WTC11 (cell line): ENCODE results near the gene RAD23A.
A peak's percentile ranks its signal among the peaks of the same experiment; 100 is the strongest.

Source experiments
- FOXP1 ChIP-seq: sonication (generic); formaldehyde crosslinking; IDR thresholded peaks from 2 replicates; pipeline ENCODE4 v1.8.0; 2022; ENCODE audit warnings: missing genetic modification reagents, mild to moderate bottlenecking, moderate library complexity, borderline replicate concordance
- MLX ChIP-seq: sonication (generic); formaldehyde crosslinking; IDR thresholded peaks from 2 replicates; pipeline ENCODE4 v1.8.1; 2023; ENCODE audit warnings: mild to moderate bottlenecking, missing genetic modification reagents, moderate library complexity
- PREB ChIP-seq: sonication (generic); formaldehyde crosslinking; IDR thresholded peaks from 2 replicates; pipeline ENCODE4 v1.8.1; 2022; ENCODE audit warnings: mild to moderate bottlenecking, missing genetic modification reagents, moderate library complexity, borderline replicate concordance
- TP53 ChIP-seq: sonication (generic); formaldehyde crosslinking; IDR thresholded peaks from 2 replicates; pipeline ENCODE4 v1.8.1; 2023; ENCODE audit warnings: mild to moderate bottlenecking, missing genetic modification reagents
- ZNF121 ChIP-seq: sonication (generic); formaldehyde crosslinking; IDR thresholded peaks from 2 replicates; pipeline ENCODE4 v1.8.0; 2023; ENCODE audit warnings: missing genetic modification reagents
- TF ChIP-seq, protein P1 (sequence below): sonication (generic); formaldehyde crosslinking; IDR thresholded peaks from 2 replicates; pipeline ENCODE4 v1.8.0; 2022; ENCODE audit warnings: mild to moderate bottlenecking, missing genetic modification reagents
- TF ChIP-seq, protein P2 (sequence below): fragments of 200-600 bp; IDR thresholded peaks from 2 replicates; pipeline ENCODE4 v1.8.0; 2022; ENCODE audit warnings: antibody characterized with exemption
- TF ChIP-seq, protein P3 (sequence below): sonication (generic); formaldehyde crosslinking; IDR thresholded peaks from 2 replicates; pipeline ENCODE4 v1.8.1; 2023; ENCODE audit warnings: mild to moderate bottlenecking, missing genetic modification reagents, moderate library complexity
- TF ChIP-seq, protein P4 (sequence below): sonication (generic); formaldehyde crosslinking; conservative IDR thresholded peaks from 2 replicates; pipeline ENCODE4 v1.8.1; 2023; ENCODE audit warnings: mild to moderate bottlenecking, low read depth, missing genetic modification reagents, moderate library complexity

- TF ChIP-seq ZNF121 (peak; percentile 68; the same call in 1 of the 2 replicates), PREB (no peak), FOXP1 (CRISPR knock-in tag) (no peak), TP53 (no peak), MLX (CRISPR knock-in tag) (no peak)
- TF ChIP-seq, protein P1, sequence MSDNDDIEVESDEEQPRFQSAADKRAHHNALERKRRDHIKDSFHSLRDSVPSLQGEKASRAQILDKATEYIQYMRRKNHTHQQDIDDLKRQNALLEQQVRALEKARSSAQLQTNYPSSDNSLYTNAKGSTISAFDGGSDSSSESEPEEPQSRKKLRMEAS, result no peak
- TF ChIP-seq, protein P2, sequence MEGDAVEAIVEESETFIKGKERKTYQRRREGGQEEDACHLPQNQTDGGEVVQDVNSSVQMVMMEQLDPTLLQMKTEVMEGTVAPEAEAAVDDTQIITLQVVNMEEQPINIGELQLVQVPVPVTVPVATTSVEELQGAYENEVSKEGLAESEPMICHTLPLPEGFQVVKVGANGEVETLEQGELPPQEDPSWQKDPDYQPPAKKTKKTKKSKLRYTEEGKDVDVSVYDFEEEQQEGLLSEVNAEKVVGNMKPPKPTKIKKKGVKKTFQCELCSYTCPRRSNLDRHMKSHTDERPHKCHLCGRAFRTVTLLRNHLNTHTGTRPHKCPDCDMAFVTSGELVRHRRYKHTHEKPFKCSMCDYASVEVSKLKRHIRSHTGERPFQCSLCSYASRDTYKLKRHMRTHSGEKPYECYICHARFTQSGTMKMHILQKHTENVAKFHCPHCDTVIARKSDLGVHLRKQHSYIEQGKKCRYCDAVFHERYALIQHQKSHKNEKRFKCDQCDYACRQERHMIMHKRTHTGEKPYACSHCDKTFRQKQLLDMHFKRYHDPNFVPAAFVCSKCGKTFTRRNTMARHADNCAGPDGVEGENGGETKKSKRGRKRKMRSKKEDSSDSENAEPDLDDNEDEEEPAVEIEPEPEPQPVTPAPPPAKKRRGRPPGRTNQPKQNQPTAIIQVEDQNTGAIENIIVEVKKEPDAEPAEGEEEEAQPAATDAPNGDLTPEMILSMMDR, result no peak
- TF ChIP-seq, protein P3, sequence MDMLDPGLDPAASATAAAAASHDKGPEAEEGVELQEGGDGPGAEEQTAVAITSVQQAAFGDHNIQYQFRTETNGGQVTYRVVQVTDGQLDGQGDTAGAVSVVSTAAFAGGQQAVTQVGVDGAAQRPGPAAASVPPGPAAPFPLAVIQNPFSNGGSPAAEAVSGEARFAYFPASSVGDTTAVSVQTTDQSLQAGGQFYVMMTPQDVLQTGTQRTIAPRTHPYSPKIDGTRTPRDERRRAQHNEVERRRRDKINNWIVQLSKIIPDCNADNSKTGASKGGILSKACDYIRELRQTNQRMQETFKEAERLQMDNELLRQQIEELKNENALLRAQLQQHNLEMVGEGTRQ (CRISPR knock-in tag), result no peak
- TF ChIP-seq, protein P4, sequence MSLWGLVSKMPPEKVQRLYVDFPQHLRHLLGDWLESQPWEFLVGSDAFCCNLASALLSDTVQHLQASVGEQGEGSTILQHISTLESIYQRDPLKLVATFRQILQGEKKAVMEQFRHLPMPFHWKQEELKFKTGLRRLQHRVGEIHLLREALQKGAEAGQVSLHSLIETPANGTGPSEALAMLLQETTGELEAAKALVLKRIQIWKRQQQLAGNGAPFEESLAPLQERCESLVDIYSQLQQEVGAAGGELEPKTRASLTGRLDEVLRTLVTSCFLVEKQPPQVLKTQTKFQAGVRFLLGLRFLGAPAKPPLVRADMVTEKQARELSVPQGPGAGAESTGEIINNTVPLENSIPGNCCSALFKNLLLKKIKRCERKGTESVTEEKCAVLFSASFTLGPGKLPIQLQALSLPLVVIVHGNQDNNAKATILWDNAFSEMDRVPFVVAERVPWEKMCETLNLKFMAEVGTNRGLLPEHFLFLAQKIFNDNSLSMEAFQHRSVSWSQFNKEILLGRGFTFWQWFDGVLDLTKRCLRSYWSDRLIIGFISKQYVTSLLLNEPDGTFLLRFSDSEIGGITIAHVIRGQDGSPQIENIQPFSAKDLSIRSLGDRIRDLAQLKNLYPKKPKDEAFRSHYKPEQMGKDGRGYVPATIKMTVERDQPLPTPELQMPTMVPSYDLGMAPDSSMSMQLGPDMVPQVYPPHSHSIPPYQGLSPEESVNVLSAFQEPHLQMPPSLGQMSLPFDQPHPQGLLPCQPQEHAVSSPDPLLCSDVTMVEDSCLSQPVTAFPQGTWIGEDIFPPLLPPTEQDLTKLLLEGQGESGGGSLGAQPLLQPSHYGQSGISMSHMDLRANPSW, result no peak
These were observed 24.6 kb upstream of the RAD23A start for GRCh38 chr19:12921047-12921446.
